ENCODE results near the gene WIF1.

The WIF1 gene, protein sequence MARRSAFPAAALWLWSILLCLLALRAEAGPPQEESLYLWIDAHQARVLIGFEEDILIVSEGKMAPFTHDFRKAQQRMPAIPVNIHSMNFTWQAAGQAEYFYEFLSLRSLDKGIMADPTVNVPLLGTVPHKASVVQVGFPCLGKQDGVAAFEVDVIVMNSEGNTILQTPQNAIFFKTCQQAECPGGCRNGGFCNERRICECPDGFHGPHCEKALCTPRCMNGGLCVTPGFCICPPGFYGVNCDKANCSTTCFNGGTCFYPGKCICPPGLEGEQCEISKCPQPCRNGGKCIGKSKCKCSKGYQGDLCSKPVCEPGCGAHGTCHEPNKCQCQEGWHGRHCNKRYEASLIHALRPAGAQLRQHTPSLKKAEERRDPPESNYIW

DNA sequence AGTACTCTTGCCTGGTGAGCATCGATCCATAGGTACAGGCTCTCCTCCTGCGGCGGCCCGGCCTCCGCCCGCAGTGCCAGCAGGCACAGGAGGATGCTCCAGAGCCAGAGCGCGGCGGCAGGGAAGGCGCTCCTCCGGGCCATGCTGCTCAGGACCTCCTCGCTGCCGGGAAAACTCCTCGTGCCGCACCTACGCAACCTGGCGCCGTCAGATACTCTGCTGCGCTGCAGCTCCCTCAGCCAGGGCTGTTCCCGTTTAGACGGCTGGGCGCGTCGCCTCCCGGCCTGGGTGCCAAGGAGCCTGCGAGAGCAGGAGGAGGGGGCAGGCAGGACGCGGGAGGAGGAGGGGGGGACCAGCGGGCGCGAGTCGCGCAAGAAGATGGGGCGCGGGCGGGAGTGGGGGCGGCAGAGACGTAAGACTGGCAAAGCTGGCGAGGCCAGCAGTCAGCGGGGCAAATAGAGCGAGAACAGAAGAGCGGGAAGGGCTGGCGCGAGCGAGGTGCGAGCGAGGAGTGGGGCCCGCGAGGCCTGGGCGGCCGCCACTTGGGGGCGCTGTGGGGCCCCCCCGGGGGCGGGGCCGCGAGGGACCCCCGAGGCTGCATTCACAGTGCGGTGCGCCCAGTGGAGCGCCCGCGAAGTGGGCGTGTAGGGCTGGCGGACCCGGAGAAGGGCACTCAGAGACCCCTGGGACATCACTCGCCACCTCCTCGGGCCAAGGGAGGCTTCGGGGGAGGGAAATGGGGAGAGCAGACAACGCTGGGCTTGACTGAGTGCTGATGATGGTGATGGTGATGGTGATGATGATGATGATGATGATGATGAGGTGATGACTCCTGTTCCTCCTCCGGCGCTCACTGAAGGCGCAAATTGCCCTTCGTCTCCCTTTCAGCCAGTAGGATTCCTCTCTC, at the start of gene WIF1:
WIF1 (minus strand) TSS at position 257 of the 907 bp plus-strand sequence; CDS start at position 143, 114 bp downstream.
- CTCF ChIA-PET, result interaction anchor here (1.0 to 1.9 kb wide), 3 partner anchors 9 to 231 kb away, joined by 3 to 4 read pairs (median 3); no protein-coding TSS in a partner anchor
- POLR2A ChIA-PET, result interaction anchor here (1.0 kb wide), 1 partner anchor 48 kb away, joined by 4 read pairs; the partner anchor contains the start of gene LEMD3
- DNase-seq (ENCODE audit: extremely low spot score), result peak; percentile 47
- TF ChIP-seq L3MBTL2 (conservative IDR thresholded peaks at IDR 0.05), result 0 out of 2 replicates have a peak, but pooled peaks have one; percentile 12
- TF ChIP-seq NFRKB (IDR thresholded peaks at IDR 0.05), result no peak

DNA sequence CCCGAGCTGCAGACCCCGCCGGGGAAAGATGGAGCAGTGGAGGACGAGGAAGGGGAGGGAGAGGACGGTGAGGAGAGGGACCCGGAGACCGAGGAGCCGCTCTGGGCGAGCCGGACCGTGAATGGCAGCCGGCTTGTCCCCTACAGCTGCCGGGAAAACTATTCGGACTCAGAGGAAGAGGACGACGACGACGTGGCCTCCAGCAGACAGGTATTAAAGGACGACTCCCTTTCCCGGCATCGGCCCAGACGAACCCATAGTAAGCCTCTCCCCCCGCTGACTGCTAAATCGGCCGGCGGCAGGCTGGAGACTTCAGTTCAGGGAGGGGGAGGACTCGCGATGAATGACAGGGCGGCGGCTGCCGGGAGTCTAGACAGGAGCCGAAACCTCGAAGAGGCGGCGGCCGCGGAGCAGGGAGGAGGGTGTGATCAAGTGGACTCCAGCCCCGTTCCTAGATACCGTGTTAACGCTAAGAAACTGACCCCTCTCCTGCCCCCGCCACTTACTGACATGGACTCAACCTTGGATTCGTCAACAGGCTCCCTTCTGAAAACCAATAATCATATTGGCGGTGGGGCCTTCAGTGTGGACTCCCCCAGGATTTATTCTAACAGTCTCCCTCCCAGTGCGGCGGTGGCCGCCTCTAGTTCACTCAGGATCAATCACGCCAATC, 49.2 kb upstream of the WIF1 start:
- CTCF ChIA-PET, result no interaction called here
- peak; percentile 70 for DNase-seq (ENCODE audit: extremely low spot score)
- POLR2A ChIA-PET, result interaction anchor here (1.7 to 2.1 kb wide), 3 partner anchors 8 to 15 kb away, joined by 7 to 11 read pairs (median 9); no protein-coding TSS in a partner anchor

DNA sequence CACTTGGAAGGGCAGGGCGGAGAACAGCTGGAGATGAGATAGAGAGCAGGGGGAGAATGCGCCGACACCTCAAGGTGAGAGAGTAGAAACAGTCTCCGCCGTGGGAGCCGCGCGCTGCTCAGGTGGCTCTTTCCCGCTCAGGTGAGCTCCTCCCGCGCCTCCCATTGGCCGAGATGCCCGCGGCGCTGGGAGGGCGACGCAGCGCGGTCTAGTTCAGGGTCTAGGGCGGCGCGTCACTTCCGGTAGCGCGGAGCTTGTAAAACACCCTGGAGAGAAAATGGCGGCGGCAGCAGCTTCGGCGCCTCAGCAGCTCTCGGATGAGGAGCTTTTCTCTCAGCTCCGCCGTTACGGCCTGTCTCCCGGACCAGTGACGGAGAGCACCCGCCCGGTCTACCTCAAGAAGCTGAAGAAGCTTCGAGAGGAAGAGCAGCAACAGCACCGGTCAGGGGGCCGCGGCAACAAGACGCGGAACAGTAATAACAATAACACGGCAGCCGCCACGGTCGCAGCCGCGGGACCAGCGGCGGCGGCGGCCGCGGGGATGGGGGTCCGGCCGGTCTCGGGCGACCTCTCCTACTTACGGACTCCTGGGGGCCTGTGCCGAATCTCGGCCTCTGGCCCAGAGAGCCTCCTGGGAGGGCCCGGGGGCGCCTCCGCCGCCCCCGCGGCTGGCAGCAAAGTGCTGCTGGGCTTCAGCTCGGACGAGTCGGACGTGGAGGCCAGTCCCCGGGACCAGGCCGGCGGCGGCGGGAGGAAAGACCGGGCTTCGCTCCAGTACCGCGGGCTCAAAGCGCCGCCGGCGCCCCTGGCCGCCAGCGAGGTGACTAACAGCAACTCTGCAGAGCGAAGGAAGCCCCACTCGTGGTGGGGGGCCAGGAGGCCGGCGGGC, 48.5 kb upstream of the WIF1 start, which contains the start of gene LEMD3:
LEMD3 (plus strand) TSS at position 264 of the 889 bp plus-strand sequence; CDS start at position 278, 14 bp downstream.
- ChIA-PET POLR2A (interaction anchor here (0.7 to 2.1 kb wide), 14 partner anchors 9 to 379 kb away, joined by 3 to 11 read pairs (median 4); partner anchors contain the start of gene WIF1), CTCF (interaction anchor here (1.0 kb wide), 1 partner anchor 63 kb away, joined by 4 read pairs; no protein-coding TSS in a partner anchor)
- TF ChIP-seq HDGF (IDR thresholded peaks at IDR 0.05; ENCODE audit: borderline replicate concordance) (no peak), SP1 (IDR thresholded peaks at IDR 0.05) (no peak), BHLHE40 (IDR thresholded peaks at IDR 0.05; ENCODE audit: borderline replicate concordance) (no peak), ZNF384 (IDR thresholded peaks at IDR 0.05) (no peak), NFRKB (IDR thresholded peaks at IDR 0.05) (no peak), FOXK2 (IDR thresholded peaks at IDR 0.05) (no peak), ELF4 (IDR thresholded peaks at IDR 0.05) (peak; percentile 64), TARDBP (IDR thresholded peaks at IDR 0.05) (no peak), CTBP1 (IDR thresholded peaks at IDR 0.05; ENCODE audit: borderline replicate concordance) (peak; percentile 55; the same call in 1 of the 2 replicates), FOXM1 (IDR thresholded peaks at IDR 0.05; ENCODE audit: borderline replicate concordance) (no peak), L3MBTL2 (conservative IDR thresholded peaks at IDR 0.05) (peak; percentile 100), ARNT (IDR thresholded peaks at IDR 0.05) (no peak), SUZ12 (IDR thresholded peaks at IDR 0.05) (no peak), FOXA1 (IDR thresholded peaks at IDR 0.05) (no peak), LEF1 (IDR thresholded peaks at IDR 0.05; ENCODE audit: borderline replicate concordance) (no peak)
- TF ChIP-seq, protein P1, sequence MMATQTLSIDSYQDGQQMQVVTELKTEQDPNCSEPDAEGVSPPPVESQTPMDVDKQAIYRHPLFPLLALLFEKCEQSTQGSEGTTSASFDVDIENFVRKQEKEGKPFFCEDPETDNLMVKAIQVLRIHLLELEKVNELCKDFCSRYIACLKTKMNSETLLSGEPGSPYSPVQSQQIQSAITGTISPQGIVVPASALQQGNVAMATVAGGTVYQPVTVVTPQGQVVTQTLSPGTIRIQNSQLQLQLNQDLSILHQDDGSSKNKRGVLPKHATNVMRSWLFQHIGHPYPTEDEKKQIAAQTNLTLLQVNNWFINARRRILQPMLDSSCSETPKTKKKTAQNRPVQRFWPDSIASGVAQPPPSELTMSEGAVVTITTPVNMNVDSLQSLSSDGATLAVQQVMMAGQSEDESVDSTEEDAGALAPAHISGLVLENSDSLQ (IDR thresholded peaks at IDR 0.05), result no peak
- peak; percentile 92 for DNase-seq (ENCODE audit: extremely low spot score)

More for the DNA sequence above, 49.2 kb upstream of the WIF1 start:
- TF ChIP-seq CTBP1 (IDR thresholded peaks at IDR 0.05; ENCODE audit: borderline replicate concordance) (no peak), NFRKB (IDR thresholded peaks at IDR 0.05) (no peak), BHLHE40 (IDR thresholded peaks at IDR 0.05; ENCODE audit: borderline replicate concordance) (no peak), SP1 (IDR thresholded peaks at IDR 0.05) (no peak), FOXA1 (IDR thresholded peaks at IDR 0.05) (no peak), FOXK2 (IDR thresholded peaks at IDR 0.05) (no peak), LEF1 (IDR thresholded peaks at IDR 0.05; ENCODE audit: borderline replicate concordance) (no peak), ZNF384 (IDR thresholded peaks at IDR 0.05) (no peak), SUZ12 (IDR thresholded peaks at IDR 0.05) (no peak), L3MBTL2 (conservative IDR thresholded peaks at IDR 0.05) (0 out of 2 replicates have a peak, but pooled peaks have one; percentile 18), ELF4 (IDR thresholded peaks at IDR 0.05) (no peak)
- TF ChIP-seq, protein P1 (IDR thresholded peaks at IDR 0.05), result peak; percentile 94

DNA sequence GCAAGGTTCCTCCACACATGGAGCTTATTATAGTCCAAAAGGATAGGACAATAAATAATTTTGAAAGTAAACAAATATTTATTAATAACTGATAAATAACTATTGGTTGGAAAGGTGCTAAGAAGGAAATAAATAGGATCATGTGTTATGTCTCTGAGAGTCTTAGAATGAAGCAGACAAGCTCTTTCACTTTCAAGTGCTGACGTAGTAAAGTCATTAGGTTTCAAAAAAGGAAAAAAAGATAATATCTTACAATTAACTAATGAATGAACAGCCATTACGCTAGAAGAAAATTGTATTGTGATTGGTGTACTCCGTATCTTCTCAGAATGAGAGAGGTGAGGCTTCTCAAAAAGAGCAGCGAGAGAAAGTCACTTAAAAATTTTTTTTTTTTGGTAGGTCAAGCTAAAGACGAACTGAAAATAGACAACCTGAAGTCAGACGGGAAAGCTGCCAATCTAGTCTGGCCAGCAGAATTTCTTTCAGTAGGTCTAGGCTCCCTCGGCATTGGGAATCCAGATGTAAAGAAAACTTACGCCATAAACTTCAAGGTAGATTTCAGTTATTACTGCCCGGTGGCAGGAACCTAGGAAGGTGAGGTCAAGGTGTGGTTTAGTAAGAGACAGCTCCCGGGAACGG, 47.7 kb upstream of the WIF1 start:
- POLR2A ChIA-PET, result interaction anchor here (0.5 to 2.1 kb wide), 15 partner anchors 9 to 589 kb away, joined by 3 to 11 read pairs (median 4); partner anchors contain the start of gene WIF1
- DNase-seq (ENCODE audit: extremely low spot score), result no peak
- no peak for TF ChIP-seq L3MBTL2 (conservative IDR thresholded peaks at IDR 0.05)
- TF ChIP-seq, protein P1 (IDR thresholded peaks at IDR 0.05), result peak; percentile 2; the same call in 1 of the 2 replicates
- CTCF ChIA-PET, result interaction anchor here (0.6 to 1.0 kb wide), 3 partner anchors 20 to 64 kb away, joined by 3 to 4 read pairs (median 3); no protein-coding TSS in a partner anchor

All from HEK293T (cell line).